H4 (cell line): ENCODE results near the gene TNKS2. TPM values are rescaled to one million over a fixed set of nuclear protein-coding genes. Genes with fewer than 3 reads are reported as not detected.

Experiments
- DNase-seq: peaks from one replicate; pipeline ENCODE4 v3.0.0-alpha.2; 2015; ENCODE audit warnings: low spot score
- total RNA-seq: library from RNA; depleted of rRNA; stranded (reverse); fragments of >200 nt; shearing (Covaris generic); gene quantifications from 2 replicates; pipeline ENCODE4 v1.2.3, GENCODE V29; 2014; rRNA removed

TNKS2 gene
- total RNA-seq, 1 experiment from 2014 or later, result 13.1 TPM

- peak; percentile 79 for DNase-seq
Observed at GRCh38 chr10:91908337-91909116, 110.3 kb downstream of the TNKS2 start.

GRCh38 chr10:91909117-91909677 is 111.0 kb downstream of the TNKS2 start, which contains the start of gene FGFBP3:
FGFBP3 (minus strand) TSS chr10:91909486; CDS start chr10:91908969, 517 bp downstream.
- peak; percentile 13 for DNase-seq

GRCh38 chr10:91910467-91910866 is 112.2 kb downstream of the TNKS2 start:
- DNase-seq, result no peak

Other genes with a start within 250 kb of the TNKS2 start
- 5.2 and 6.0 TPM in 2 replicates for gene PPP1R3C, start 165.4 kb upstream of the TNKS2 start, total RNA-seq
- gene FGFBP3, start 111.1 kb downstream of the TNKS2 start, total RNA-seq, result 0.21 and 0.45 TPM in 2 replicates
- 13.2 and 14.1 TPM in 2 replicates for gene BTAF1, start 125.3 kb downstream of the TNKS2 start, total RNA-seq